ENCODE data around the gene OR4K1.

GRCh38 chr14:19949218-19949617, 18.5 kb downstream of the OR4K1 start:
- TF ChIP-seq EZH2 (IDR thresholded peaks at IDR 0.05; ENCODE audit: borderline replicate concordance, low read depth, low read length, poor library complexity, severe bottlenecking): no peak
- TF ChIP-seq CTCF (conservative IDR thresholded peaks at IDR 0.05; ENCODE audit: low read depth, low read length): no peak

Data from A673 (cell line).